HG03095 (cell line): ENCODE measurements around the gene LCE7A.

Source experiments
- ATAC-seq: cut with Tn5 transposase; IDR thresholded peaks from one replicate; pipeline ENCODE4 v1.9.1; 2021; ENCODE audit warnings: moderate library complexity; ENCODE audit not compliant: unreplicated experiment

Gene LCE7A, protein sequence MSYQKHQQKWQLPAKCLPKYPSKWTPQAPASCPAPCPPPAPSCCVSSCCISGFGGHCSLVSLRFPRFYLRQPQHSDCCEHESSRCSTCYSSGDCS

DNA sequence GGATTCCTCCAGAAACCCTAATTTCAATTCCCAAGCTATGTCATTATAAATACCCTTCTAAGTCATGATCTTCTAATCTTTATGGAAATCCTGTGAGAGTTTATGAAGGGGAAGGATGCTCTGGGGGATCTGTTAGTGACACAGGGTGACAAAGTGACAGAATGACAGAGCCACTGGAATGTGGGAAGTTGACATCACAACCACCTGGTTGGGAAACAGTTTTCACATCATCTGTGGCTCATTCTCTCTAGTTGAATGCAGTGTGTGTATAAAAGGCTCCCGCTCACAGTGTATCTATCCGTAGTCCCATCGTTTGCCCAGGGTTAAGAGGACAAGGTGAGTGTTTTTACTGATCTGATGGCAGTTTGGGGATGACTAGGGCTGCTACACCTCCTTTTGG is at the start of gene LCE7A:
LCE7A (plus strand) TSS at position 301 of the 400 bp plus-strand sequence. CDS start 702 bp downstream, outside the sequence.
- no peak for ATAC-seq

DNA sequence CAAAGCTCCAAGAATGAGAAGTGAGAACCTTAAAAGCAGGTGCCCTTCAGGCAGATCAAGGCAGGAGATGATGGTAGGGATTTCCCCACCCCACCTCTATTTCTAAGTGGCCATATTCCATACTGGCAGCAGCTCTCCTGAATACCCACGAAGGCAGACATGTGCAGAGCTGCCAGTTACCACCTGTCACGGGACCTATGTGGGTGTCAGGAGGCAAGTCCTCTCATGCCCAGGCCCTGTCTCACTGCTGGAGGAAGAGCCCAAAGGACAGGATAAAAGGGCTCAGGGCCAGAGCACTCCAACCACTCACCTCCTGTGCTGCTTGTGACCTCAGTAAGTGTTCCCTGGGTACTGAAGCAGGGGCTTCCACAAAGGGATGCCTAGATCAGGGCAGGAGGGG is 48.7 kb upstream of the LCE7A start:
- ATAC-seq: no peak

DNA sequence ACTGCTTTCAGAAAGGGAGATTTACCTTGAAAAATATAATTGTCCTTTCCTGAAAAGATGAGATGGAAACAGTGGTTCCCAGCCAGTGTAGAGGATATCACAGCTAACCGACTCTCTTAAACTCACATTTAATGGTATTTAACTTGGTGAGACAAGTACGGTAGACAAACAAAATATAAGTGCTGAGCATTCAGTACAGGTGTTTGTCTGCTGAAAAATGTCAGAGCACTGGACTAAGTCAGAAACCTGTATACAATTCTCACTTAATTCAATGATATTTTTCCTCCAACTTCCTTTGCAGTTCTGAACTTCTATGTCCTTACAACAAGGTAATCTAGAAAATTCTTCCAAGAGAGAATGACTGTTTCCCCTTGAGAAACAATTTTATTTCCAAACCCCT is 48.1 kb upstream of the LCE7A start, which contains the start of gene LCE1B:
LCE1B (plus strand) TSS at position 301 of the 400 bp plus-strand sequence. CDS start 476 bp downstream, outside the sequence.
- no peak for ATAC-seq

DNA sequence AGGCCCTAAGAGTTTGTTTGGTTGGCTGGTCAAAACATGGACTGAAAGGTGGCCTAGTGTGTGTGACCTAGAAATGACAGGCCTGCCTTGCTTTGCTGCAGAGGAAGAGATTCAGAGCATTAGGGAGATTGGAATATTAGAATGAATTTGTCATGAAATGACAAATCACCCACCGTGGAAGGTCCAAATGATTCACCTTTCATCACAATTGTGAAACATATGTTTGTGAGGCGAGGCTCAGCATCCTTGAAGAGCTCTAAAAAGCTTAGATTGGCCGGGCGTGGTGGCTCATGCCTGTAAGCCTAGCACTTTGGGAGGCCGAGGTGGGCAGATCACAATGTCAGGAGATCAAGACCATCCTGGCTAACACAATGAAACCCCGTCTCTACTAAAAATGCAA is 42.5 kb upstream of the LCE7A start:
- no peak for ATAC-seq

DNA sequence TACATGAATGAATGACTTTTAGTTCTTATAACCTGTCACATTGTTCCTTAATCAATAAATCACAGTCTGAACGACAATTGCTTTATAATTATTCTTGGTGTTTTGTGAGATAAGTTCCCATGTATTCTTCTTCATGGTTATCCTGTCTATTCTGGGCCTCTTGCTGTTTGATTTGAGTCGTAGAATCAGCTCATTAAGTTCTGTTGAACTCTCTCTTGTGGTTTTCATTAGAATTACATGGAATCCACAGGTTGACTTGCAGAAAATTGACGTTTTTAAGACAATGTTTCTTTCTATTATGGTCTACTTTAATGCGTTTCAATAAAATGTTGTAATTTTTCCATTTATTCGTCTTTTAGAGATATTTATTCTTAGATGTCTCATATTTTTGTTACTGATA is 36.5 kb upstream of the LCE7A start:
- no peak for ATAC-seq

DNA sequence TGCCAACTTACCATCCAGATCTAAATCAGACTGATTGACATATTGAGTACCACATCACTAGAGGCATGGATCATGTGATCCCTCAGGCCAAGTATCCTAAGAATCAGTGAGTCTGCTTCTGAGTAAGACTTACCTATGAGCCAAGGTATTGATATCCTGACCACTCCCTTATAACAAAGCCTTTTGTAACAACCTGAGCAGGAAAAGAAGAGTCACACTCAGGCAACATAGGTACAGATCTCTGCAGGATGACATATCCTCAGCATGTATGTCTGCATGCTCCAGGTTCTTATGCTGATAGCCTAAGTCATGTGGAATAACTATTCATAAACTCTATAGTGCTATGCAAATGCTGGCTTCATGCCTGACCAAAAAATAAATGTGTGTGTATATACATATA is 34.8 kb upstream of the LCE7A start:
- no peak for ATAC-seq

DNA sequence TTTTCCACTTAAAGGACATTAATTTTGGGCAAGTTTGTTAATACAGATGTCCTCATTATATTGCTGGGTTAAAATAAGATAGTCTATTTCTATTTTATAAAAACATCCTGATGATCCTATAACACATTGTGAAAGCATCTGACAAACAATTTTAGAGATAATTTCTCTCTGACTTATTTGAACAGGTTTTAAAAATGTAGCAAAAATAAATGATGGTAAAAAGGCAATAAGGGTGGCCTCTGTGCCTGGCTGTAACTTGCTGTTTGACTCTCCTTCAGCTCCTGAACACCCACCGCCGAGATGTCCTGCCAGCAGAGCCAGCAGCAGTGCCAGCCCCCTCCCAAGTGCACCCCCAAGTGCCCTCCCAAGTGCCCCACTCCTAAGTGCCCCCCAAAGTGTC is 32.6 kb upstream of the LCE7A start, which contains the start of gene LCE1A:
LCE1A (plus strand) TSS at position 301 of the 400 bp plus-strand sequence; CDS start at position 301, 0 bp downstream.
- ATAC-seq: no peak

DNA sequence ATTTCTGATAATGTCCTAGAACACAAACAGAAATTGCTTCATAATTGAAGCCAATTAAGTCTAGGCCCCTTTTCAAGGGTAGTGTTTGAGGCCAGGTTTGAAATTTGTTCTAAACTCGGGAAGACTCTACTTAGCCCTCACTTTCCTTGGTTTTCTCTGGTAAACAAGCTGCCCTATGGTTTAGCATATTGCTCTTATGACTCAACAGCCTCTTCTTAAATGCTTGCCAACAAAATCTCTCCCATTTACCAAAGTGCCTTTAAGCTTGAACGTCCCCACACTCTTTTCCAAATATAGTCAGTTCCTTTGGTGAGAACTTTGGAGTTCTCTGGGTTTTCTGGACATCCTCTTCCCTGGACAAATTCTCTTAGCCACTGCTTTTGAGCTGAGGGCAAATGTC is 22.9 kb upstream of the LCE7A start:
- no peak for ATAC-seq

DNA sequence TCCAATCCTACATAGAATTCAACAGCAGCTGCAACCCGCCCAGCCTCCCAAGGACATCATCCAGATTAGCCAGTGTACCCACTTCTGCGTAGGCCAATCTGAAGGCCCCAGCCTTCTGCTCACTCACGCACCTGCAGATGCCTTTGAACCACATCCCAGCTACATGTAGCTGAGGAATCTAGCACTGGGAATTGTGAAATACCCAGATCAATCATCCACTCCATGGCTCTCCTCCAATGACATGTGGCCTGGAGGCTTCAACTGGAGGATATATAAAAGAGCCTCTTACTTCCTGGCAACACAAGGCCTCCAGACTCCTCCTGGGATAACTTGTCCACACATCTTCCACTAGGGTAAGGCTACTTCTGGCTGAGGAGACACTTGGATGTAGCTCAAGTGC is 17.2 kb upstream of the LCE7A start, which contains the start of gene LCE6A:
LCE6A (plus strand) TSS at position 301 of the 400 bp plus-strand sequence. CDS start 665 bp downstream, outside the sequence.
- no peak for ATAC-seq

DNA sequence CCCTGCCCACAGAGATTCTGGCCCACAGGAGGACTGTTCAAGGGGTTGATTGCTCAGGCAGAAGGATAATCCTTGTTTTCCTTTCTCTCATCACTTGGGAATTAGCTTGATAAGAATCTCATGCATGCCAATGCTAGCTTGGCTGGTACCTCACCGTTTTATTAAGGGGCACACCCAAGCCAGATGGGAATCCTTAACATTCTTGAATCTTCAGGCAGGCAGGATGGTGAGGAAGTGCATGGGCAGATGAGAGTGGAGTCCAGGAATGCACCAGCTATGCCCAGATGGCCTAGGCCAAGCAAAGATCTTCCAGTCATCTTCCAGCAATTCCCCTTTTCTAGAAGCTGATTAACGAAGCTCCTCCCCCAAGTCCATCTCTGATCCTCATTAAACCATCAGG is 4.1 kb upstream of the LCE7A start:
- ATAC-seq: no peak

DNA sequence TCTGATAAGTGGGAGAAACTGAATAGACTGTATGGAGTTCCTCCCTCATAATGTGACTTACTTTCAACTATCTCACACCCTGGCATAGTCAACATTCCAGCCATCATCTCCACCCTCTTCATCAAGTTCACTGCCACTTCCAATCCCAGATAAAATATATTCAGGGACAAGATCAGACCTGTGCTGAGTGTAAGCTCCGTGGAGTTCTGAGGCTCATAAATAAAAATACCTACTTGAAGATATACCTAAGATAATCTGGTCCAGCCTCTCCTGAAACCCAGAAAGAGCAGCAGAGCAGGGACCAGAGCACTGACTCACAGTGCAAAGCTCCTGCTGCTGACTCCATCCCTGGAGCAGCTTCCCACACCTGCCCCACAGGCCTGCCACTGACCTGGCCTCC is 1.7 kb upstream of the LCE7A start:
- no peak for ATAC-seq

DNA sequence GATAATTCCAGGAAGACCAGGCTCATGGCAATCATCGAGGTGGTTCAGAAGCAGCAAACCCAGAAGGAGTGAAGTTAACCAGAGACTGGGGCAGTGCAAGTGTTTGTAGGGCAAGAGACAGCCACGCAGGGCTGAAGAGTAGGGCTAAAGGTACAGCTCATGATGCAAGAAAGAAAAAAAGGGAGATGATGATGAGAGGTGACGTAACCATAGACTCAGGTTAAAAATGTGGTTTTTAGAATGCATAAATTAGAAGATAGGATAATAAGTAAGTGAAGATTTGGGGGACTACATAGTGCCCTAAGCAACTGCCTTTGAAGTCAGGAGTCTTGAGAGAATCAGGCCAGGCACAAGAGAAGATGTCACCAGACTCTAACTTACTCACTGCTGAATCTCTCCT is 333 bp downstream of the LCE7A start:
- ATAC-seq: no peak

DNA sequence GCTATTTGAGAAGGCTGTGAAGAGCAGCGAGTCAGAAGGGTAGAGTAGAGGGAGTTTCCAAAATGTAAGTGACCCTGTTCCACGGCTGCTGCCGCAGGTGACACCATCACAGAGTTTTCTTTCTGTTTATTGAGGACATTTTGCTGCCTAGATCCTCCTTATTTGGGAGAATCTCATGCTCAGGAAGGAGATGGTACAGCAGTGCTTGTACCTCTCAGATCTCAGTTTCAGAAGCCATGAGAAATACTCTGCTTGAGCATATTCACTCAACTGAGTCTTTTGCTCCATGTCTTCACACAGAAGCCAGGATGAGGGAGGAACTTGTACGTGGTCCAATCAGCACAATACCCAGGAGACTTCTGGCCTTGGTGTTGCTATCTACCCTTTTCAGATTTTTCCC is 1.6 kb downstream of the LCE7A start:
- no peak for ATAC-seq

DNA sequence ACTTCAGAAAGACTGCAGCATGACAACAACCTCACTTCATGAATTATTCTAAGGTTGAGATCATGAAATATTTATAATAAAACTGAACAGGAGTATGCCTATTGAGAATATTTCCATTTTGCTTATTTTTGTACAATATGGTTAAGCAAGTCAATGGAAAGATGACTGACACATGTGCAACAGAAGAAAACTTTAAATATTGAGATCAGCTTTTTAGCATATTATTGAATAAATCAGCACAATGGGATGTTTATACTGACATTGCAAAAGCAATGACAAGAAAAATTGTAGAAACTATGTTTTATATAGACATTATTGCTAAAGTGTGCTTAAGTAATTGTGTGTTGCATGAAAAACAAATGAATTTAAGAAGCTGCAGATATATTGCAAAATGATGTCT is 4.6 kb downstream of the LCE7A start:
- ATAC-seq: no peak

DNA sequence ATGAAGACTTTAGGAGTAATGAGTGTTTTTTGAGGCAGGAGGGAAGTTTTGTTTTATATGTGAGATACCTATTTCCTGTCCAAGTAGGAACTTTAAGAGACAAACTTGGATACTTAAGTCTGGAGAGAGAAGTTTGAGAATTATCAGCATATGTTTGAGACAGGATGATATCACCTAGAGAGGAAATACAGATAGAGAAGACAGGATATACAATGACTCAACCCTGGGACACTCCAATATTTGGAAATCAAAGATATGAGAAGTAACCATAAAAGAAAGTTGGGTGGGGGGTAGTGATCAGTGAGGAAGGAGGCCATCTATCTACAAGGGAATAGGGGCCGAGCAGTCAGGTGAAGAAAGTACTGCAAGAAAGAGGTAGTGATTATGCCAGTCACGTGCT is 6.5 kb downstream of the LCE7A start:
- no peak for ATAC-seq

DNA sequence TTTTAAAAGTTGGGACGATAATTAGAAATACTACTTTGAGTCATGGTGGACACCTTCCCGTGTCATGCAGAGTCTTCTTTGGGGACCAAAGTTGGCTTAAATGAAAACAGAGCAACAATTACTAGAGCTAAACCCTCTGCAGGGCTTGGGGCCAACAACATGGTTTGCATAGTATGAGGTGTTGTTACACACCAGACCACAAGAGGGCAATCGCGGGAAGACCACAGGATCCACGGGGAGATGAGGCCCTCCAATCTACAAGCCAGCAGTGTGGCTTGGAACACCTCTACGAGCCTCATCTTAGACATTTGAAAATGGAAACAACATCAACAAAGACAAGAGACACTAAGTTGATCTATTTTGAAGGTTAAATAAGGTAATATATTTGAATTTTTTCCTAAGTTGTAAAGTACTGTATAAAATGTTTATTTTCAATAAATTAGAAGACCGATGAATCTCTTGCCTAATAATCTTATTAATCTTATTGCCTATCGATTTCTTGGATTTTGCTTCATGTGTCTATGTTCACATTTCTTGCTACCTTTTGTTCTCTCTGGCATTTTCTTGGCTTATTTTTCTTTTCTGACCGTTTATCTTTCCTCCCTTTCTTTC is 10.1 kb downstream of the LCE7A start:
- no peak for ATAC-seq

DNA sequence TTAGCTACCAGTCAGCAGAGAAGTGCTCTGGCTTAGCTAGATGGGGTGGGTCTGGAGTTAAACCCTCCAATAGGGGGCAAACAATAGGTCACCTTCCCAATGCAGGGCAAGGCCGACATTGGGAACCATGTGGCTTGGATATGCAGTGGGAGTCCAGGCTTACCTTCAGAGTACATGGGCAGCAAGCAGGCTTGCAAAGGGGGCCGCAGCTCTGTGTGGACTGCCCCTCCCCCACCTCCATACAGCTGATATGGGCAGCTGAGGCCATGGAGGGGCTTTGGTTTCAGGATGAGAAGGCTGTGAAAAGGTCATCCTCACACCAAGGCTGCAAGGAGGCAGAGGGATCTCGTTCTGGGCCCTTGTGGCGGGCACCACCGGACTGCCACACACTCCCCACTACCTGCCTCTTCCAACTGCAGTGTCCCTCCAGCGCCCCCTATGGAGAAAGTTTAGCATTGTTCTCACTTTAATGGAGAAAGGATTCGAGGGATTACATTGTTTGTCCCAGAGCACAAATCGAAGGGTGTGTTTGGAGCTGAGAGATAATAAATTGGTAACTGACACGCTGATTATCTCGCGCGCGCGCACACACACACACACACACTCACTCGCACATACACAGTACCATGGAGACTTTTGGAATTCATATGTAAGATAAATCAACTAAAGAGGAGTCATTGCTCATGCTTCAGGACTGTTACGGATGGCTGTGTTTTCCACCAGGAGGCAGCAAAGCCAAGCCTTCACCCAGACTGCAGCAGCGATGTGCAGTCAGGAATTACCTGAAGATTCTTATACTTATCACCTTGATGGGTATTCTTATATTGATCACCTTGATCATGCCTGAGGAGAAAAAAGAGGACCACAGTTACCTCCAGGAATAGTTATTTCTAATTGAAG is 11.3 kb downstream of the LCE7A start:
- ATAC-seq: no peak

DNA sequence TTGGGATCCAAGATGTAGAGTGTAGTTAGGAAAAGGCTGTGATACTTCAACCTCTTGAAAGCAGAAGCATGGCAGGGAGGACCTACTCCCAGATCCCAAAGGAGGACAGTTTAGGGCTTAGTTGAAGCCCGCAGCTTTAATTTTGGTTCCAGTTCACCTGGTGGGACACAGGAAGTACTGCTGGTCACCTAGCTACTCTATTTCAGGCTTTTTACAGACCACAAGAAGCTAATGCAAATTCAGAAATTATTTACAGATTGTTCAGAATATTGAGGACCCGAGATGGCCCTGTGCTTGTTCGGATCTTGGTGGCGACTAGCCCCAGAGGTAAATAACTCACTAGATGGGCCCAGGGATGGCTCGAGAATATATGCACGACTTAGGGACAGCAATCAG is 11.9 kb downstream of the LCE7A start:
- no peak for ATAC-seq

DNA sequence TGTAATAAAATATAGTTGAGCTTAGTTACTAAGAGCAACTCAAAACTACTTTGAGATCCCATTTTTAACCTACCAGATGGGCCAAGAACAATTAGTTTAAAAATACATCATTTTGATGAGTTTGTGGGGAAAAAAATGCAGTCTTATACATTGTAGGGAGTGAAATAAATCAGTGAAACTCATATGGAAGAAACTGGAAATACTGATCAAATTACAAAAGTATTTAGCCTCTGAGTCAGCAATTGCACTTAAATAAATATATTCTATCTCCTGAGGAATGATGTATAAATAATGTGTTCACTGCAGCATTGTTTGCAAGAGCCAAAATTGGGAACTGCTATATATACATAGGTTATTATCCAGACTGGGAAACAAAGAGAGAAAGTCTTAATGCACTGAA is 13.7 kb downstream of the LCE7A start:
- ATAC-seq: no peak

DNA sequence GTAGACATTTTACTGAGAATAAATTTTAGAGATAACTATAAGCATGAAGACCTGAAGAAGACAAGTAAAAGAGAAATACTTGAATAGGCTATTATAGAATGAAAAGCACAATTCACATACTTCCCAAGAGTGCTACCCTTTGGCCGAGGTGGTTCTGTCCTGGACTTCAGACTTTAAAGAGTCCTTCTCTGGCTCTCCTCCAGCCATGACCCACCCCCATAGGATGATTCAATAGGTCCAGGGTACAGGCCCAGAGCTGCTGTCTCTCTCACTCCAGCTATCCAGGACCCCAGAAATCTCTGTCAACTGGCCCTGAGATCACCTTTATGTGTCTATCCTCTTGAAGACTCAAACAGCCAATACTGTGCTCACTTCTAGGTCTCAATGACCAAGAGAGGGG is 17.0 kb downstream of the LCE7A start:
- ATAC-seq: no peak

DNA sequence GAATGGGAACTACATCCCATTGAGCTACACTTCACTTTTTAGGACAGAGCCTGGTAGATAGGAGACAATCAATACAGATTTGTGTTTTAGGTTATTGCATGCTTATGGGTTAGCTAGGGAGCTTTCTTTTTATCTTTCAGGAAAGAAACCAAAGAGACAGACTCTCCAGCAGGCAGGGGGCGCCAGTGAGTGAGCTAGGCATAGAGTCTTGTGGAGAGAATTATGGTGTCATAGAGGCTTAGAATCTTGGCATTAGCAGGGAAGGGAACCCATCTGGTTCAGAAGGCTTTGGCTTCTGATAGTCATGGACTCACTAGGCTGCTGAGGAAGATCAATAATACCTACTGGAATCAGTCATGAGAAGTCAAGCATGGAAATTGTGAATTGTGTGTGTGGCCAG is 18.2 kb downstream of the LCE7A start, which contains the start of gene SMCP:
SMCP (plus strand) TSS at position 281 of the 400 bp plus-strand sequence. CDS start 6,101 bp downstream, outside the sequence.
- ATAC-seq: no peak
